HL-60/S4 (cell line): ENCODE results near the gene WDR38.

Experiments used
- in situ Hi-C: fragments of 300-500 bp; cut with MboI; formaldehyde crosslinking; loops from 2 replicates; pipeline ENCODE4 v1.14.3; 2022; ENCODE audit warnings: low sequenced_read_pairs

Gene WDR38

DNA sequence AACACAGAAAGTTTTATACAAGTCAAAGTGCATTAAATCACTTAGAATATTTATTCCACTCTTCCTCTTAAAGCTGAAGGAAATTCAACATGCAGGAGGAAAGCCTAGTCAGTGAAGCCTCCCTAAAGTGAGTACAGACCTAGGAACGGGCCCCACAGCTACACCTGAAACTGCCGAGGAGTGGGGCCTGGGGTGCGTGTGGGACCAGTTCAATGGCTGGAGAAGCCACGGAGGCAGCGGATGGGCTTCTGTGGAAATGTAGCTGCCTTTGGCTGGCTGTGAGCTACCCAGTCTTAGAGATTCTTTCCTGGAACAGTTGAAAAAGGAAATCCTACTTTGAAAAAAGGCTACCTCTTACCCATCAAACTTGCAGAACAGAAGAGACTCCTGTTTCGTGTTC lies 25.3 kb downstream of the WDR38 start:
- in situ Hi-C loops = no loop called here

DNA sequence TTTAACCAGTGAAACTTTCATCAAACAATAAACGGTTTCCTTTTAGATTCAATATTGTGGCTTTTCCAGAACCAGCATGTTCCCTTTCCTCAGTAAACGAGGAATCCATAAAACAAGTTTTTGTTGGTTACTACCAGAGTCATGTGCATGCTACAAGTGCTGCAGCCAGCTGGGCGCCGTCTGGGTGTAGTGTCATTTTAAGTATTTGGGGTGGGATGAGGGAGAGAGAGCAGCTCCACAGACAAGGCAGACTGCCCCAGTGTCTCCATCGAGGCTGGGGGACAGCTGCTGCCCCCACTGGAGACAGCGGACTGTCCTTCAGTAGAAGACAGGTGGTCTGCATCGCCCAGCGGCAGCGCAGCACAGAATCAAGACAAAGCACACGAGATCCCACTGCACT lies 26.0 kb downstream of the WDR38 start:
- in situ Hi-C loops = no loop called here

DNA sequence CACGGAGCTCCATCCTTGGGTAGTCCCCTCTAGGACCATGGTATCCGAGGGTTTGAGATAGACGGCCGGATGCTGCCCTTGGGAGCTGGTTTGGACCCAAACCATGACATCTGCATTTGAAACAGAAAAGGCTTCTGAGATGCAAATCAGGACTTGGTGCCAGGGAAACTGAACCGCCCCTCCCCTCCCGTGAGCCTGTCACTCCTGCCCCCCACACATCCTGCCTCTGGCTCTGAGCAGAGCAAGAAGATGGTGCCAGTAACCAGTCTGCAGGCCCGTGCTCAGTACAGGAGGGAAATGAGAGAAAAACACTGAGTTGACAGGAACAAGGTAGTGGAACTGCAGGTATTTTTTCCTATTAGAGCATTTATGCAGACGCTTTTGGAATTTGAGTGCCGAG lies 27.2 kb downstream of the WDR38 start:
- in situ Hi-C loops = no loop called here

DNA sequence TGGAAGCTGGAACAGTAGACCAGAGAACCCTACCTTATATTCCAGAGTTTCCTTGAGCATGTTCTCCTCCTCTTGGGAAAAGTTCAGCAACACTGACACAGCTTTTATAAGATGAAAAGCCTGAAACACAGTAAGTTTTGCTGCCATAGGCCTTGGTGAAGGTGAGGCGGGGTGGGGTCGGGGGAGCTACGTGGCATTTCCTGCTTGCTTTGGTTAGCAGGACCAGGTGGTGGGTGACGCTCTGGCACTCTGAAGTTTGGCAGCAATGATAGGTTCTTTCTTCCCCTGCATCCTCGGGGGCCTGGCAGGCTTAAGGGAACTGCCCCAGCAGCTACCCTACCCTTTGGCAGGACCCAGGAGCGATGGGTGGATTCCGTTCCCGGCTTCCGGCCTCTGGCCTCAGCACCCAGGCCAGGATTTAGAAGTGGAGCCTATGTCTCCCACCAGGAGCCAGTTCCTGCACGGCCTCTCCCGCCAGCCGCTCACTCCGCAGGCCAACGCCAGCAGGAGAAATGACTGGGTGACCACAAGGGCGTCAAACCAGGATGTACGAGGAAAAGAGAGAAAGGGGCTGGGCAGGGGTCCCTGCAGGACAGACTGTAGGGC lies 28.0 kb downstream of the WDR38 start:
- in situ Hi-C loops = no loop called here

DNA sequence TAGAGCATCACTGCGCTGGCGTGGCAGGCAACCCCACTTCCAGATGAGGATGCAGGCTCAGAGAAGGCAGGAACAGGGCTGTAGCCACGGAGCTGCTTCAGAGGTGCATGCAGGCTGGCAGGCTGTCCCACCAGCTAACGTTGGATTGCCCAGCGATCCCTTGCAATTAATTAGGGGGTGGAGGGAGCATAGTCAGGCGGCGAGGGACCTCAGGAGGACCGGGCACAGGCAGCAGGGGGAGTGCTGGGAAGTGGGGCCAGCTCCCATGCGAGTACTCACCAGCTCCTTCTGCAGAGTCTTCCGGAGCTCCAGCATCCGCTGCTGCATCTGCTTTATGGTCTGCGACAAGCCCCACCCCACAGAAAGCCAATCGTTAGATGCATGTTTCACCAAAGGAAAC lies 29.0 kb downstream of the WDR38 start:
- in situ Hi-C loops = no loop called here

DNA sequence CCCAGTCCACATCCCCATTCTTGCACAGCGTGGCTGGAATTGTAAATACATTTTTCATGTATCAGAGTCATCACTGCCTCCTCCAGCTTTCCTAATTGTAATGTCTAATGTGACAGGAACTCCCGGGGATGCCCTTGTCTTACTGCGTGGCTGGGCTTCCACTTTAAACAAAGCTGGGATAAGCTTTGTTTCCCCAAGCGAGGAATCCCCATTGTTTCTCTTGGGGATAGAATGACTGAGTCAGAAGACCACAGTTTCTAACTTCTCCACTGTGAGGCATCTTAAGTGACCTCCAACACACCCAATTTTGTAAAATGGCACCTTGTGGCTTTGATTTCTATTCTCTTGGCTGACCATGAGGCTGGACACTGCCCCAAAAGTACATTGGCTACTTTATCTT lies 31.1 kb downstream of the WDR38 start:
- in situ Hi-C loops = no loop called here

DNA sequence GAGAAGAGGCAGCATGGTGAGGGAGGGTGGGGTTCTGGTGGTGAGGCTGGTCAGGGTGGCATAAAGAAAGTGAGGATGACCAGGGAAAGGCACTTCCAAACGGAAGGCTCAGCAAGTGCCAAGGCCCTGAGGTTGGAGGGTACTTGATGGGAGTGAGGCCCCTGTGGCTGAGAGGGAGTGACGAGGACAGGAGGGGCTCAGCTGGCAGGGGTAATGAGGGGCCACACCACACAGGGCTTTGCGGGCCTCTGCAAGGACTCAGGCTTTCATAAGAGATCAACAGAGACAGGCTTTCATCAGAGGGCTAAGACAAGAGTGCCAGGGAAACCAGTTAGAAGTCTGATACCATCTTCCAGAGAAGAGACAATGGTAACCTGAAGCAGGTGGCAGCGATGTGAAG lies 32.3 kb downstream of the WDR38 start:
- in situ Hi-C loops = no loop called here

DNA sequence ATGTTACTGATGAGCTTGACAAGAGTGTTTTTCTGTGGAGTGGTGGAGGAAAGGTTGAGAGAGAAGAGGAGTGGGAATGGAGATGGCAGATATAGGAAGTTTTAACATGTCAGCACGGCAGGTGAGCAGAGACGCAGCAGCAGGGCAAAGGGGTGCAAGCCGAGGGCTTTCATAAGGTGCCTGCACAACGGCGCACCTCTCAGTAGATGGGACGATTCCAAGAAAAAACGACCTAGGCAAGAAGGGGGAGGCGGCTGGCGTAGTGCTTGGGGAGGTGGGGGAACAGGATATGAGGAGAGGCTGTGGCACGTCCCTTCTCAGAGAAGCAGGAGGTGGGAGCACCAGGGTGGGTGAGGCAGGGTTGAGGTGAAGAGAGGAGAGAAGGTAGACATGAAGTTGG lies 33.2 kb downstream of the WDR38 start:
- in situ Hi-C loops = no loop called here

DNA sequence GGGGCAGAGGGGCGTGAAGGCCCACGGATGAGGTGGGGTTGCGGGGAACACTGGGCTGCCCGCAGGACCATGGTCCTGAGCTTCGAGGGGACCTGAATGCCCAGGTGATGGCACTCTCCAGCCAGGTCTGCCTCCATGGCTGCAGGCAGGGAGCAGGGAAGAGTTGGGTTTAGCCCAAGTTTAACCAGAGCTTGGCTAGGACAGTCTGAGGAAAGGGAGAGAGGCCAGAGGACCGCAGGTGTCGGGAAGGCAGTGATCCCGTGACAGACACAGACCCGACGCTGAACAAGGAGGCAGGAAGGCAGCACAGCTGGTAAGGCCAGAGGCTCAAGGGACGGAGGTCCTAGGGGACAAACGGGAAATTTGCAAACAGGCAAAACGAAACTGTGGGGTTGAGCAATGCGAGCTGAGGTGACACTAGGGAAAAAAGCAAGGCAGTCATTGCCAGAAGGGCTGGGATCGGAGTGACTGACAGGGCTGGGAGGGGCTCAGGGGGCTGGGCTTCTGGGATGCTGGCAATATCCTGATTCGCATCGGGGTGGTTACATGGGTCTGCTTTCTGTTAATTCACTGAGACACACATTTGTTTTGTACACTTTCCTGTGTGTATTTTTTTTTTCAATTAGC lies 33.7 kb downstream of the WDR38 start:
- in situ Hi-C loops = no loop called here

DNA sequence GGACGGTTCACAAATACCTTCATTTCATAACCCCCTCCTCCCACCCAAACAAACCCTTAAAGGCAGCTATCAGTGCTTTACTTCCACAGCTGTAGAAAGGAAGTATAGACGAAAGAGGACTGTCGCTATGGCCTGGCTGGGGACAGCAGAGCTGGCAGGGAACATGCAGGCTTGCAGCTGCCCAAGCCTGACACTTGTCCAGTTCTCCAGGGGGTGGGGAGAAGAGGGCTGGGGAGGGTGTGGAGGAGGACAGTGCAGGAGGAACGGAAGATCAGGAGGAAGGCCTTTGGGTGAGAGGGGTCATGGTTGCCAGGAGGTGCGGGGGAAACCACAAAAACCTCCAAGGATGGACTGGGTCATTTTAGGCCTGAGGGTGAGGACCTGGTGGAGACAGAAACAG lies 34.6 kb downstream of the WDR38 start:
- in situ Hi-C loops = no loop called here

DNA sequence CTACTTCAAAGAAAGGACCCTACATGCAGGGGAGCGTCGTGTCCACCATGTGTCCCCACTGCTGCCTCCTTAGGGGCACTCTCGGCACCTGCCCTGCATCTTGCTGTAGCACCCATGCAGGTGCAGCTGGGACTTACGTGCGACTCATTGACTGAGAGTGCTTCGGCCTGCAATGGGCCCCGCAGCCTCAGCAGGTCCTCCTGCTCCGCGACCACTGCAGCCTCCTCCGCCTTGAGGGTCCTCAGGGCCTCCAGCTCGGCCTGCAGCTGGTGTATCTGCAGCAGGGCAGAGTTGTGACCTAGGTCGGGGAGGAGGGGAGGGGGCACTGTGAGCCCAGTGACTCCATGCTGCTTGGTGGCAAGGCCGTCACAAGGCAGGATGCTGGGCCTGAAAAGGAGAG lies 35.7 kb downstream of the WDR38 start:
- in situ Hi-C loops = no loop called here

DNA sequence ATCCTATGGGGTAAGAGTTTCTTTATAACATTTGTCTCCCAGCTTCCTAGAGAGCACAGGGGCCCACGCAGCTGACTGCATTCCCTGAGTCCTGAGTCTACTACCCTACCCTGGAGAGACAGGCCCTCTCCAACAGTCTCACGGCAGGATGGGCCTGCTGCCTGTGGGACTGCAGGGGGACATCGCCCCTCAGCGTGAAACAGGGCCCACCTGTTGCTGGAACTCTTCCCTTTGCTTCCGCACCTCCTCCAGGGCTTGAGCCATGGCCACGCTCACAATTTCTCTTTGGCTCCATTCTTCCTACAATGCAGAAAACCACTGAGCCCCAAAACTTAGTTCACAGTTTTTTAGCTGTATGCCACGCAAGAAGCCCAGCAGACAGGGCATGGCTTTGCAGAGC lies 36.9 kb downstream of the WDR38 start:
- in situ Hi-C loops = no loop called here

DNA sequence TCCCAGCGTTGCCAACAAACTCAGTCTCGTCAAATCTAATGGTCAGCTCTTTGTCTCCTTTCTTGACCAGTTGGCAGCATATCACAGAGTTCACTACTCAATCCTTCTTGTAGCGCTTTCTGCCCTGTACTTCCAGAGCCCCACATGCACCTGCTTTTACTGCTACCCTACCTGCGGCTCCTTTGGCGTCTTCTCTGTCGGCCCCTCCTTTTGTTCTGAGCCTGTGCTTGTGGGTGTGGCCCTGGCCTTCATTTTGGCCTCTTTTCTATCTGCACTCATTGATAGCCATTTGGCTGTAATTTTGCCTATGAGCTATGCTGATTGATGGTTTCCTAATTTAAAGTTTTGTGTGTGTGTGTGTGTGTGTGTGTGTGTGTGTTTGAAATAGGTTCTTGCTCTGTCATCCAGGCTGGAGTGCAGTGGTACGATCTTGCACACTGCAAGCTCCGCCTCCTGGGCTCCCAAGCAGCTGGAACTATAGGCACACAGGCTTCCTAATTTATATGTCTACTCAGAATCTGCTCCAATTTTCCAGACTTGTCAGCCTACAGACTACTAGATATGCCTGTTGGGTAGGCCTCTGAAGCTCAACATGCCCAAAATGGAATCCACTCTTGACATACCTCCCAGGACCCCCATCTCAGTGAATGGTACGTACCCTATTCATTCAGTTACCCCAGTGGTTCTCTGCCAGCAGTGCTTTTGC lies 40.9 kb downstream of the WDR38 start:
- in situ Hi-C loops = no loop called here

DNA sequence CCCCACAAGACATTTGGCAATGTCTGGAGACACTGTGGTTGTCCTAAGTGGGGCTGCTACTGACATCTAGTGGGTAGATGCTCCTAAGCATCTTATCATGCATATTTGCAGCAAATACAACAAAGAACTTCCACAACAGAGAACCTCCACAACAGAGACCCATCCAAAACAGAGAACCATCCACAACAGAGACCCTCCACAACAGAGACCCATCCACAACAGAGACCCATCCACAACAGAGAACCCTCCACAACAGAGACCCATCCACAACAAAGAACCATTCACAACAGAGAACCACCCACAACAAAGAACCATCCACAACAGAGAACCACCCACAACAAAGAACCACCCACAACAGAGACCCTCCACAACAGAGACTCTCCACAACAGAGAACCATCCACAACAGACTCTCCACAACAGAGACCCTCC lies 41.5 kb downstream of the WDR38 start:
- in situ Hi-C loops = no loop called here

DNA sequence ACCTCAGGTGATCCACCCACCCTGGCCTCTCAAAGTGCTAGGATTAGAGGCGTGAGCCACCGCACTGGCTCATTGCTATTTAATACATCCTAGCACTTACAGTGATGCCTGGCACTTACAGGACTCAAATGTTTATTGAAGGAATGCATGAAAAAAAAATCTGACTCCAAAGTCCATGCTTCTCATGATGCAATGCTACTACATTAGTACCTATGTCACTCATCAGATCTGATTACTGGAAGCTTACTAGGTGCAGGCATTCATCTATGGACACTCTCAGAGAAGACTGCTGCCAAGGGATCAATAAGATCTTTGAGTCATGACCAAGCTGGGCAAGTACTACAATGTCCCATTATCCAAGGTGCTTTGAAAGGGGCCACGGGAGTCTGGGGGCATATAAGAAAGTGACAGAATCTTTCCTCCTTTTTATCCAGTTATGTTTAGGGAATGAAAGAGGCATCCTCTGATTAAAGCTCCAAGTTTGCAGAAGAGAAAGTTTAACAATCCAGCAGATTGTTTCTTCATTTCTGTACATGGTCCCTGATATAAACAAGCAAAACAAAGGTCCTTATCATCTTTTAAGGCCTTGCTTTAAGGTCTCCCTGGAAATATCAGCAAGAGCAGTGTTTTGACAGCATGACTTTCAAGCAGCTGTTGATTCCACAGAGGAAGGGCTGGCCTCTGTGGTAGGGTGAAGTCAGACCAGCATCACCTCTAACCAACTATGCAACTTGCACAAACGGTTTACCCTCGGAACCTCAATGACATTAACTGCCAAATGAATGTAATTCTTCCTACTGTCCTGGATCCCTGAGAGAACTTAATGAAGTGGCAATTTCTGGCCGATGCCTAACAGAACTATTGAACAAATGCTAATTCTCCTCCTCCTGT lies 44.6 kb downstream of the WDR38 start:
- in situ Hi-C loops = no loop called here

DNA sequence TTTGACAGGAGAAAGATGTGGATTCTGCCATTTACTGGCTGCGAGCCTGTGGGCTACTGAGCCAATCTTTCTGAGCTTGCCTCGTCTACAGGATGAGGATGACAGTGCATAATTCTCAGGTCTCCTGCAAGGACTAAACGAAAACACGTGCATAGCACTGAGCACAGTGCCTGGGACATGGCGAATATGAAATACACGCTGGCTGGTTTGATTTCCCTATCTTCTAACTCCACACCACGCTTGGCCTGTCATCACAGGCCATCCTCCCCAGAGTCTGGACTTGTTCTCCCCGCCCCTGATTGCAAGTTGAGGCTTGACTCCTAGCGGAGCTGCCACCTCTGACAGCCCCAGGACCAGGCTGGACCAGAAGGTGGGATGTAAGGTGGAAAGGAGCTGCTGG lies 46.6 kb downstream of the WDR38 start:
- in situ Hi-C loops = no loop called here

DNA sequence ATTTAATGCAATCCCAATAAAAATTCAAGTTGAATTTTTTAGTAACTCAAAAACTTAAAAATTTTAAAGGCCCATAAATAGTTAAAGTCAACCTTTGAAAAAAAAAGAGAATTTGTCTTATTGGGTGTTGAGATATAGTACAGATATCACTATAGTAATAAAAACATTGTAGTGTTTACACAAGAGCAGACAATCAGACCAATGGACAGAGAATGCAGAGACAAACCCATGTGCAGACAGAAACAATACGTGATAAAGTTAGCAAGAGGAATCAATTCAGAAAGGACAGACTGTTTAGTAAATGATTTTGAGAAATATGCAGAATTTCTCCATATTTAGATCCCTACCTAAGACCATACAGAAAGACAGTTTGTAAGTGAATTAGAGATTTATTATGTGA lies 53.7 kb downstream of the WDR38 start:
- in situ Hi-C loops = no loop called here
